GM06990 (cell line): ENCODE results near the gene RBPMS2.

ENCODE experiments used
- DNase-seq: peaks from one replicate; pipeline ENCODE4 v3.0.0-alpha.2; 2011; ENCODE audit not compliant: insufficient read length; ENCODE audit errors: extremely low read depth
- H3K27me3 ChIP-seq: replicated peaks from 2 replicates; pipeline ENCODE4 v1.6.0; 2011; ENCODE audit warnings: low read length; ENCODE audit not compliant: control insufficient read depth, insufficient read depth
- H3K36me3 ChIP-seq: 2 replicates; pipeline ENCODE4 v1.5.1; 2011; ENCODE audit warnings: low read length; ENCODE audit not compliant: control insufficient read depth, insufficient read depth
- H3K4me3 ChIP-seq: replicated peaks from 2 replicates; pipeline ENCODE4 v1.5.1; 2011; ENCODE audit warnings: low read depth, mild to moderate bottlenecking, control low read depth, low read length
- TF ChIP-seq, protein P1 (sequence below): IDR thresholded peaks from 2 replicates; pipeline ENCODE4 v1.5.1; 2011; ENCODE audit warnings: low read length, control low read depth, mild to moderate bottlenecking, inconsistent platforms; ENCODE audit not compliant: insufficient read depth, poor library complexity, severe bottlenecking

Gene RBPMS2

DNA sequence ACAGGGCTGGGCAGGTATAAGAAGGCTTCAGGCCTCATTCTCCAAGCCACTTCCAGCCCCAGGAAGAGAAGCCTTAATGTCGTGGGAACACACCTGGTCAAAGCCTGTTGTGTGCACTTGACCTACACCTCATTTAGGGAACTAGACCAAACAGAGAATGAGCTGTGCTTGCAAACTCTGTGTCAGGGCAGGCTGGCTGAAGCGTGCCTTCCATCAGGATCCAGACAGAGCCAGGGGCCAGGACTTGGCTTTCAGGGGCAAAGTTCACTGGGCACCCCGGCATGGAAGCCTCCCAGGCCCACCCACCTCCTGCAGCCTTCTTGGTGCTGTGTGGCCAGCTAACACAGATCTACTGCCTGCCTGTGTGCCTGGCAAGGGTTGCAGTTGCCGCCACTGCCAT, 11.5 kb downstream of the RBPMS2 start:
- no peak for DNase-seq

DNA sequence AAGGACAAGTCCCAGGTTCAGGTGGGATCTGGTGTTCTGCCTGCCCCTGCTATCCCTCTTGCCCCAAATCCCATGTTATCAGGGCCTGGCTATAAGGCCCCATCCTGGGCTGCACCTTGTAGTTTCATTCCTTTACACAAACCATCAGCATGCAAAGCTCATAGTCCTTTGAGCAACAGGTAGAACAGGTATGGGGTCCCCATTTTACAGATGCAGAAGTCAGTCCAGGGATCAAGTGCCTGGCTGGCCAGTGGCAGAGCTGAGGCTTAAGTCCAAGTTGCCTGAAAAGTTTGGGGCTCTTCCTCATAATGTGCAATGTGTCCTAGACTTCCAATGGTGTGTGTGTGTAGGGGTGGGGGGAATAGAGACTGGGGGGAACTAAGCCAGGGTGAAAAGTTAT, 11.9 kb downstream of the RBPMS2 start:
- no peaks in the 10 kb centered on the region for H3K27me3 ChIP-seq
- no peak for DNase-seq
- H3K4me3 ChIP-seq = no peak overlapping the region
- TF ChIP-seq, protein P1, sequence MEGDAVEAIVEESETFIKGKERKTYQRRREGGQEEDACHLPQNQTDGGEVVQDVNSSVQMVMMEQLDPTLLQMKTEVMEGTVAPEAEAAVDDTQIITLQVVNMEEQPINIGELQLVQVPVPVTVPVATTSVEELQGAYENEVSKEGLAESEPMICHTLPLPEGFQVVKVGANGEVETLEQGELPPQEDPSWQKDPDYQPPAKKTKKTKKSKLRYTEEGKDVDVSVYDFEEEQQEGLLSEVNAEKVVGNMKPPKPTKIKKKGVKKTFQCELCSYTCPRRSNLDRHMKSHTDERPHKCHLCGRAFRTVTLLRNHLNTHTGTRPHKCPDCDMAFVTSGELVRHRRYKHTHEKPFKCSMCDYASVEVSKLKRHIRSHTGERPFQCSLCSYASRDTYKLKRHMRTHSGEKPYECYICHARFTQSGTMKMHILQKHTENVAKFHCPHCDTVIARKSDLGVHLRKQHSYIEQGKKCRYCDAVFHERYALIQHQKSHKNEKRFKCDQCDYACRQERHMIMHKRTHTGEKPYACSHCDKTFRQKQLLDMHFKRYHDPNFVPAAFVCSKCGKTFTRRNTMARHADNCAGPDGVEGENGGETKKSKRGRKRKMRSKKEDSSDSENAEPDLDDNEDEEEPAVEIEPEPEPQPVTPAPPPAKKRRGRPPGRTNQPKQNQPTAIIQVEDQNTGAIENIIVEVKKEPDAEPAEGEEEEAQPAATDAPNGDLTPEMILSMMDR = no peak
- H3K36me3 ChIP-seq = no peaks in the 10 kb centered on the region

More for the DNA sequence above, 11.5 kb downstream of the RBPMS2 start:
- H3K36me3 ChIP-seq = no peaks in the 10 kb centered on the region
- no peaks in the 10 kb centered on the region for H3K27me3 ChIP-seq
- H3K4me3 ChIP-seq = no peak overlapping the region
- TF ChIP-seq, protein P1 = no peak

DNA sequence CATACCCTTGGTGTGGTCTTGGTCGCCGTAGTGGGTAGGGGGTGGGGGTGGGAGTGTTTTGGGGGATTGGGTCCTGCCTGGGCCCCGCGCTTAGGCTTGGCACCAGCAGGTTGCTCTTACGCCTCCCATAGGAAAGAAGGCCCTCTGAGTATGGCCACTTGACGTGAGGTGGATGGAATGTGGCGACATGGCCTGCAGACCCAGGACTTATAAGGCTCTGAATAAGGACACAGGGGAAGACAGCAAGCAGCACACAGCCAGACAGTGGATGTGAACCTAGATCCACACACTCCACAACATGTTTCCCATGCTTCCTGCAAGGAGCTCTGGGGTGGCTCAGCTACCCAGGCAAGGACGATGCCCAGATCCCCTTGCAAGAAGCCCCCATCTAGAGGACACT, 12.4 kb downstream of the RBPMS2 start:
- H3K36me3 ChIP-seq = no peaks in the 10 kb centered on the region
- no peaks in the 10 kb centered on the region for H3K27me3 ChIP-seq
- no peak overlapping the region for H3K4me3 ChIP-seq
- DNase-seq = no peak
- TF ChIP-seq, protein P1 = no peak

DNA sequence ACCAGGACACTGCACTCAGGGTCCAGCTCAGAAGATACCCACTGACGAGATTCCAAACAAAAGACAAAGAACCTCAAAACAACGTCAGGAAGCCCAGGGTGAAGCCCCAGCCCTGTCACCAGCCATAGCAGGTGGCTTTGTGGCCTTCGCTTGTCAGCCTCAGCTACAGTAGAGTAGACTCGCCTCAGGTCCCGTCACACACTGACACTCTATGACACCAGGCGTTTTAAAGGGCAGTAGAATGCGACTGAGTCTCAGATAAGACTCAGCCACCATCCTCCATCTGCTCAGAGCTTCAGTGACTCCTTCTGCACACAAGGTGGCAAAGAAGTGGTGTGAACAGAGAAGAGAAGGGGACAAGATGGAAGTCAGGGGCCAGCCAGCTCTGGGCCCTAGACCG, 12.8 kb downstream of the RBPMS2 start:
- no peak for DNase-seq
- no peaks in the 10 kb centered on the region for H3K27me3 ChIP-seq
- no peaks in the 10 kb centered on the region for H3K36me3 ChIP-seq
- TF ChIP-seq, protein P1 = no peak
- no peak overlapping the region for H3K4me3 ChIP-seq

DNA sequence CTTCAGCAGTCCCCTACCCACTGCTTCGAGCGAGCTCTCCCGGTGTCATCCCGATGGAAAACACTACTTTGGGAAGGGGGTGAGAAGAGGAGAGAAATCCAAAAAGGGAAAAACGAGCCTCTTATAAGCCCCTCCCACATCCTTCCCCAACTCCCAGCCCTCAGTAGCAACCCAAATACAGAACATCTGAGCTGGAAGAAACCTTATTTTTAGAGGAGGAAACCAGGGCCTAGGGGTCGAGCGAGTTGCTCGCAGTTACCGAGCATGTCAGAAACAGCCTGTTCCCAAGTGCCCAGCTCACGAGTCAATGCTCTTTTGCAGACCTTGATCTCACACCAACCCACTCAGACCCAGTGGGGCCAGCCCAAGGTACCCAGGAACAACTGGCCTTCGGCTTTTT, 14.2 kb downstream of the RBPMS2 start:
- Histone ChIP-seq H3K4me3 (no peak overlapping the region), H3K27me3 (no peaks in the 10 kb centered on the region), H3K36me3 (no peaks in the 10 kb centered on the region)
- TF ChIP-seq, protein P1 = no peak
- DNase-seq = no peak

DNA sequence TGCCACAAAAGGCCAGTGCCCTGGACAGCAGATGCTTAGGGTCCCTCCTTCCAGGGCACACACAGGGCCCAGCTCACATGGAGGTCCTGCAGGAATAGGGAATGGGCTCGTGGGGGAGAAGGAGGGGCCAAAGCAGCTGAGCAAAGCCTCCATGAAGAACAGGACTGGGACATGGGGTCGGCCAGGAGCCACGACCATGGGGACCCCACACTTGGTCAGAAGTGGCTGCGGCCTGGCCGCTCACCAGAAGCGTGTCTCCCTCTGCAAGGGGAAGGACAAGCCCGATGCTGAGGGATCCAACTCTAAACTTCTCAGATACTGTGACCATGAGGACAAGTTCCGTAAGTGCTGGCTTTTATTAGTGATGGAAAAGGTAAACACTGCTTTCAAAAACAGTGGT, 15.3 kb downstream of the RBPMS2 start:
- H3K27me3 ChIP-seq = no peaks in the 10 kb centered on the region
- TF ChIP-seq, protein P1 = no peak
- no peak overlapping the region for H3K4me3 ChIP-seq
- no peak for DNase-seq
- no peaks in the 10 kb centered on the region for H3K36me3 ChIP-seq
